ENCODE measurements around the gene ZBTB20. TPM values are rescaled to one million over a fixed set of nuclear protein-coding genes. Genes with fewer than 3 reads are reported as not detected.
"Not testable (repeated sequence)": the region's sequence is repeated elsewhere in the genome, so short reads cannot be mapped to it uniquely, and the experiment has no call there.

The ZBTB20 gene
- 2.6 TPM for polyA plus RNA-seq (ENCODE audit: insufficient read length)

GRCh38 chr3:115146418-115147328 is at the start of gene ZBTB20:
Gene ZBTB20, minus strand, starts transcription at chr3:115147288.
- peak; percentile 8 for DNase-seq (ENCODE audit: low read depth)

GRCh38 chr3:115194476-115194875 is 47.4 kb upstream of the ZBTB20 start:
- no peak for DNase-seq (ENCODE audit: low read depth)

GRCh38 chr3:115190747-115191146 is 43.7 kb upstream of the ZBTB20 start:
- DNase-seq (ENCODE audit: low read depth) = no peak

- no peak for DNase-seq (ENCODE audit: low read depth)
These were observed 40.2 kb upstream of the ZBTB20 start for GRCh38 chr3:115187149-115187757.

GRCh38 chr3:115186351-115187148 is 39.5 kb upstream of the ZBTB20 start:
- no peak for DNase-seq (ENCODE audit: low read depth)

- not testable (repeated sequence) for DNase-seq (ENCODE audit: low read depth)
These were observed 37.9 kb upstream of the ZBTB20 start for GRCh38 chr3:115184859-115185572.

GRCh38 chr3:115178930-115179329 is 31.8 kb upstream of the ZBTB20 start:
- not testable (repeated sequence) for DNase-seq (ENCODE audit: low read depth)

GRCh38 chr3:115169808-115170207 is 22.7 kb upstream of the ZBTB20 start:
- no peak for DNase-seq (ENCODE audit: low read depth)

GRCh38 chr3:115165701-115166100 is 18.6 kb upstream of the ZBTB20 start:
- DNase-seq (ENCODE audit: low read depth) = no peak

- no peak for DNase-seq (ENCODE audit: low read depth)
These were observed 18.2 kb upstream of the ZBTB20 start for GRCh38 chr3:115165266-115165665.

GRCh38 chr3:115164374-115165221 is 17.5 kb upstream of the ZBTB20 start:
- no peak for DNase-seq (ENCODE audit: low read depth)

- no peak for DNase-seq (ENCODE audit: low read depth)
These were observed 15.7 kb upstream of the ZBTB20 start for GRCh38 chr3:115162759-115163158.

GRCh38 chr3:115161866-115162265 is 14.8 kb upstream of the ZBTB20 start:
- DNase-seq (ENCODE audit: low read depth) = no peak

- DNase-seq (ENCODE audit: low read depth) = no peak
These were observed 14.2 kb upstream of the ZBTB20 start for GRCh38 chr3:115161168-115161834.

- no peak for DNase-seq (ENCODE audit: low read depth)
These were observed 13.2 kb upstream of the ZBTB20 start for GRCh38 chr3:115160295-115160694.

- DNase-seq (ENCODE audit: low read depth) = no peak
These were observed 9.1 kb upstream of the ZBTB20 start for GRCh38 chr3:115156046-115156654.

- DNase-seq (ENCODE audit: low read depth) = no peak
These were observed 7.5 kb upstream of the ZBTB20 start for GRCh38 chr3:115154611-115155010.

GRCh38 chr3:115151921-115152320 is 4.8 kb upstream of the ZBTB20 start:
- no peak for DNase-seq (ENCODE audit: low read depth)

- DNase-seq (ENCODE audit: low read depth) = peak; percentile 5
These were observed 1.2 kb upstream of the ZBTB20 start for GRCh38 chr3:115148142-115148790.

Data from forelimb muscle (tissue), 1 donor.